GM04503 (cell line): ENCODE data around the gene NISCH.

Experiments
- DNase-seq: peaks from one replicate; pipeline ENCODE4 v3.0.0-alpha.2; 2012; ENCODE audit warnings: low read depth

The NISCH gene

GRCh38 chr3:52539010-52539653 is 83.7 kb downstream of the NISCH start:
- DNase-seq: no peak

- DNase-seq: no peak
Measured at GRCh38 chr3:52541050-52541449, 85.6 kb downstream of the NISCH start.
